ENCODE data around the gene SKIC2.
"Not testable (repeated sequence)": the region's sequence is repeated elsewhere in the genome, so short reads cannot be mapped to it uniquely, and the experiment has no call there.

SKIC2 gene

DNA sequence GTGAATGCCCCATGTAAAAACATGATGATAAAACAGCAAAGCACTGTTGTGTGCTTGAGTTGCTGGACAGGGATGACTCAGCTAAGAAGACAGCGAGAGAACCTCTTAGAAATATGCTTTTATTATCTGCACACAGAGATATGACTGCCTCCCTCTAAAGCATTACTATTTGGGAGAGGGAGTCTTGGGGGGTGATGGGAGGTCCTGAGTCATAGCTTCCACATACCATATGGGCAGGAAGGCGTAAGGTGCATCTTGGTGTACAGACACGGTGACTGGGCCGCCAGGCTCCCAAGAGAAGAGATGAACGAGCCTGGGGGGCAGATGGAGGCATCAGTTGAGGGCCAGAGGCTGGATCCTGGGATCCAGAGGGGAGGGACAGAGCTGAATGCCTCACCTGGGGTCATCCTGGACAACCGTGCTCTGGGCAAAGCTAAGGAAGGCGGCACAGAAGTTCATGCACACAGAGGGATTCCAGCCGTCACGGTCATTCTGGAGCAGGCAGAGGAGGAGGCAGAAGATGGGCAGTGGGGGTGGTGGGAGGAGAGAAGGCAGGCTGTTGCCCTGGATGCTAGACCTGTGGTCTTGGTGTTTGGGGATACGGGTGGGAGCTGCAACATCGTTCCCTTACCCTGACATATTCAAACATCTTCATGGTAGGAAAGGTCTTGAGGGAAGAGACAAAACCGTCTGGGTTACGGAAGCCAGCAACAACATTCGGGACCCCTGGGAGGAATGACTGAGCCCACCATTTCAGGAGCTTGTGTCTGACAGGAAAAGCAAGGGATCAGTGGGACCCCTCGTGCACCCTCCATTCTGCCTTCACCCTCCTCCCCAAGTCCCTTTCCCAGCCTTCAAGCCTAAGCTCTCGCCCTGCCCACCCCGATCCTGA lies 11.0 kb downstream of the SKIC2 start:
- DNase-seq: no peak

DNA sequence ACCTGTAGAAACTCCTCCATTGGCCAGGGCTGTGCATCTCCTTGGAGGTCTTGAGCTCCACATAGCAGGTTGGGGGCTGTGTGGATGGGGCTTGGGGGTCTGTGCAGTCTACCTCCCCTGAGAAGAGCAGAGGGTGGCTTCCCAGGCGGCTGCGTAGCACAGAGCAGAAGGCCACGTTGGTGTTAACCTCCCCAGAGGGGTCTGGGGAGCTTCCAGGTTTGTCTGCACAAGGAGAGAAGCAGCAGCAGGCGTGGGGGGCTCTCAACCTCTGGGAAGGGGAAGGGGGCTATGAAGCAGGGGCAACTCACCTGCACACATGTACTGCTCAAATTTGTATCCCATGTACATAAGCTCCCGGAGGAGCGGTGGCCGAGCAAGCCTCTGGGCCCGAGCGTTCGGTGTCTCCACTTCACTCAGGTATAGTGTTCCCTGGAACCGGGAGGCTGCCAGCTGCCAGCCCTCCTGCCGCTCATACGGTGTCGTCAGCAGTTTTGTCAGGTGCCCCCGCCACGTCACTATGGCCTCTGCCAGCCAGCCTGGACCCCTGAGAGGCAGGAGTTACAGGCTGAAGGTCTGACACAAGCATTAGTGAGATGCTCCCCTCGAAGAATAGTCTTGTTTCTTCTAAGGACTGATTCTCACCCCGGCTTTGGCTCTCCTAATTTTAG lies 11.8 kb downstream of the SKIC2 start:
- DNase-seq: no peak

DNA sequence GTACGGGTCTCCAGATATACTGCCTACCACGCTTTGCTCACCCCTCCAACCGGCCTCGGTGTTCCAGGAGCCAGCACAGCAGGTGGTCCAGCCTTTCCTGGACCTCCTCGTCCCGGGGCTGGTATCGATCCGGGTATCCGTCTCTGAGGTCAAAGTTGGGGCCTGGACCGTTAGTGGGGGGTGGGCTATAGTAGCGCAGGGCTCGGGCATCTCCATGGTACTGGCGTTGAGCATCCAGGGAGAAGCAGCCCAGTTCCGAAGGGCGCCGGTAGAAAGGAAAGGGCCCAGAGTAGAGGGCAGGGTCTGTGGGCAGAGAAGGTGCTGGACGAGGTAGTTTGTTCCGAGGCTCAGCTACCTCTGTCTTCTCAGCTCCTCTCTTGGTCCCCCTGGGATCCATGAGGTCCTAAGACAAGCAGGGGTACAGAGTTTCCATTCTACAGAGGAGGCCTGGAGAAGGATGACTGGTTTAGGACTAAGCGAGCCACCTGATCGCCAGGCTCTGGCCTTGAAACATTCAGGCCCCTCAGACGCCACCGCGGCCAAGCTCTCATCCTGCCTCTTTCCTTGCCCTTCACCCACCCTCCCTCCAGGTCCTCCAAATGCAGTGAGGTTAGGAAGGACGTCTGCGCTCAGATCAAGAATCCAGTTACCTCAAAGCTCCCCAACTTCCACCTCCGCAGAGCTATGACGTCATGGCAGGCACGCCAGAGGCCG lies 12.5 kb downstream of the SKIC2 start:
- no peak for DNase-seq

DNA sequence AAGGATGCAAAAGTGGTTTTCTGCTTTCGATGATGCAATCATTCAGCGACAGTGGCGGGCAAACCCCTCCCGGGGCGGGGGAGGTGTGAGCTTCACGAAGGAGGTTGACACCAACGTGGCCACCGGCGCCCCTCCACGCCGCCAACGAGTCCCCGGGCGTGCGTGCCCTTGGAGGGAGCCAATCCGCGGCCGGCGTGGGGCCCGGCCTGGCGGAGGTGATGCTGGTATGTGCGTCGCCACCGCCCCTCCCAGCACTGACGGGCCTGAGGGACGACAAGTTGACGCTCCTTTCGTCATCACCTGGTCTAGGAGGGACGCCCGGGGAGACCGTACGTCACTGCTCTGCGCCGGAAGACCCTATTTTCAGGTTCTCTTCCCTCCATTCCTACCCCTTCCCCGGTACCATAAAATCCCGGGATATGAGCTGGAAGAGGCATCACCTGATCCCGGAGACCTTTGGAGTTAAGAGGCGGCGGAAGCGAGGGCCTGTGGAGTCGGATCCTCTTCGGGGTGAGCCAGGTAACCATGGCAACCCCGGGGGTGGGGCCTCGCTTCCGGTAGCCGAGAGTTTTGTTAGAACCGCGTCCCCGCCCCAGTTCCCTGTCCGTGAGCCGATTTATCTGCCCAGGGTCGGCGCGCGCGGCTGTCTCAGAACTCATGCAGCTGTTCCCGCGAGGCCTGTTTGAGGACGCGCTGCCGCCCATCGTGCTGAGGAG lies 13.2 kb downstream of the SKIC2 start, which contains the start of gene DXO:
DXO (minus strand) TSS at position 146 of the 716 bp plus-strand sequence. CDS start 463 bp downstream, outside the sequence.
- DNase-seq: peak; percentile 93 to 95

DNA sequence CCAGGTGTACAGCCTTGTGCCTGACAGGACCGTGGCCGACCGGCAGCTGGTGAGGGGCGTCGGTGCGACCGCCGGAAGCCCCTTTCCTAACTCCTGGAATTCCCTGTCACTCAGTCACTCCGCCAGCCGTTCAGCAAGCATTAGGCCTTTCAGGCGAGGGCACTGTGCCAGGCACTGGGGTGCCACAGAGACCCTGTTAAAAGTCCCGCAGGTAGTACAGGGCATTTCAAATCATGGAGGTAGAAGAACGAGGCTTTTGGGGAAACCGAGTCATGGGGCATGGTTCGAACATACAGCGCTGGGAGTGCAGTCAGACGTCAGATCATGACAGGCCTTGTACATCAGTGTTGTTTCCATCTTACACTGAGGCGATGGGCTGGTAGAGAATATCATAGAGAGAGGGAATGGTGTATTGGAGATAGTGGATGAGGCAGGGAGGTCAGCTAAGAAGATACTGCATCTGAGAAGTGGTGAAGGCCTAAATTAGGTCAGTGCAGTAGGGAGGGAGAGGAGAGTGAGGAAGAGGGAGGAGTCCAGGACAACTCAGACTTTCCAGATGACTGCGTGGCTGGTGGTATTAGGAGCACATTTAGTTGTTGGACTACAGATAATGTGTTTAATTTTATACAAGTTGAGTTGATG lies 13.9 kb downstream of the SKIC2 start:
- DNase-seq: no peak

DNA sequence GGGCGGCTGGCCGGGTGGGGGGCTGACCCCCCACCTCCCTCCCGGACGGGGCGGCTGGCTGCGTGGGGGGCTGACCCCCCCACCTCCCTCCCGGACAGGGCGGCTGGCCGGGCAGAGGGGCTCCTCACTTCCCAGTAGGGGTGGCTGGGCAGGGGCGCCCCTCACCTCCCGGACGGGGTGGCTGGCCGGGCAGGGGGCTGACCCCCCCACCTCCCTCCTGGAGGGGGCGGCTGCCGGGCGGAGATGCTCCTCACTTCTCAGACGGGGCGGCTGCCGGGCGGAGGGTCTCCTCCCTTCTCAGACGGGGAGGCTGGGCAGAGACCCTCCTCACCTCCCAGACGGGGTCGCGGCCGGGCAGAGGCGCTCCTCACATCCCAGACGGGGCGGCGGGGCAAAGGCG lies 17.1 kb downstream of the SKIC2 start:
- DNase-seq: not testable (repeated sequence)

DNA sequence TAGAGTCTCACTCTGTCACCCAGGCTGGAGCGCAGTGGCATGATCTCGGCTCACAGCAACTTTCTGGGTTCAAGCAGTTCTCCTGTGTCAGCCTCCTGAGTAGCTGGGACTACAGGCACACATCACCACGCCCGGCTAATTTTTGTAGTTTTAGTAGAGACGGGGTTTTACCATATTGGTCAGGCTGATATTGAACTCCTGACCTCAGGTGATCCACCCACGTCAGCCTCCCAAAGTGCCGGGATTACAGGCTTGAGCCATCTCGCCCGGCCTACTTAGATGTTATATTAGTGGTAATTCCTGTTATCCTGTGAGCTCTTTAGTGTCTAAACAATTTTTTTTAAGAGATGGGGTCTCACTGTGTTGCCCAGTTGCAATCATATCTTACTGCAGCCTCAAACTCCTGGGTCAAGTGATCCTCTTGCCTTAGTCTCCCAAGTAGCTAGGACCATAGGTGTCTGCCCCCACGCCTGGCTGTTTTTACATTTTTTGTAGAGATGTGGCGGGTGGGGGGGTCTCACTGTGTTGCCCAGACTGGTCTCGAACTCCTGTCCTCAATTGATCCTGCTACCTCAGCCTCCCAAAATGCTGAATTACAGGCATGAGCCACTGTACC lies 18.9 kb downstream of the SKIC2 start:
- DNase-seq: no peak

DNA sequence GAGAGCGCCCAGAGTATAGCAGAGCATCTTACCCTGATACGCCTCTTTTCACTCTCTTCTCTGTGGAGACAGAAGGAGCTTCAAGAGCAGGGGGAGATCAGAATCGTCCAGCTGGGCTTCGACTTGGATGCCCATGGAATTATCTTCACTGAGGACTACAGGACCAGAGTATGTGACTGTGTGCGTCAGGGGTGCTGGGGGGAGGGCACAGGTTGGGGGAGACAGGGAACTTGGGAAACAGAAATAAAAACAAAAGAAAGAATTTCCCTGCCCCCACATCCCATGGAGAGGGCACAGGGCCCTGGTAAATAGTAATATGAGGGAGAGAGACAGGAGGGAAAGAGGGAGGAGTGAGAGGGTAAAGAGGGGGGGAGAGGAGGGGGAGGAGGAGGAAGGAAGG lies 19.9 kb downstream of the SKIC2 start:
- DNase-seq: no peak

DNA sequence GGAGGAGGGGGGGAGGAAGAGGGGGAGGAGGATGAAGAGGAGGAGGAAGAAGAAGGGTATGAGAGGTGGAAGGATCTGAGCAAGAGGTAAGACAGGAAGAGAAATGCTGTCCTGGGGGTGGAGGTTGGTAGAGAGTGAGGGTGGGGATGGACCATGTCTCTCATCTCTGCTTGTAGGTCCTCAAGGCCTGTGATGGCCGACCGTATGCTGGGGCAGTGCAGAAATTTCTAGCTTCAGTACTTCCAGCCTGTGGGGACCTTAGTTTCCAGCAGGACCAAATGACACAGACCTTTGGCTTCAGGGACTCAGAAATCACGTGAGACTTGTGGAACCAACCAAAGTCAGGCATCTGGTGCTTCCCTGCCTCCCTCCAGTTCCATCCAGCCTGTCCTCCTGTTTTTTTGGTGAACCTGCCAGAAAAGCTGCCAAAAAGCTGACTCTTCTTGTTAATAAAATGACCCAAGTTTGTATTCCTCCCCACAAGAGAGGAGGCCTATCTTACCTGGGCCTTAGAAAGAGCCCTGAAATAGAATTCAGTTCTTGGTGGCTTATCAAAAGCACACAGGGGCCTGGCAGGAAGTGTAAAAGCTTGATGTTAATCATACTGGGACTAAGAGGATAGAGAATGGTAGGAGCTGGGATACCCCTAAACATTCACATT lies 20.4 kb downstream of the SKIC2 start:
- DNase-seq: no peak

DNA sequence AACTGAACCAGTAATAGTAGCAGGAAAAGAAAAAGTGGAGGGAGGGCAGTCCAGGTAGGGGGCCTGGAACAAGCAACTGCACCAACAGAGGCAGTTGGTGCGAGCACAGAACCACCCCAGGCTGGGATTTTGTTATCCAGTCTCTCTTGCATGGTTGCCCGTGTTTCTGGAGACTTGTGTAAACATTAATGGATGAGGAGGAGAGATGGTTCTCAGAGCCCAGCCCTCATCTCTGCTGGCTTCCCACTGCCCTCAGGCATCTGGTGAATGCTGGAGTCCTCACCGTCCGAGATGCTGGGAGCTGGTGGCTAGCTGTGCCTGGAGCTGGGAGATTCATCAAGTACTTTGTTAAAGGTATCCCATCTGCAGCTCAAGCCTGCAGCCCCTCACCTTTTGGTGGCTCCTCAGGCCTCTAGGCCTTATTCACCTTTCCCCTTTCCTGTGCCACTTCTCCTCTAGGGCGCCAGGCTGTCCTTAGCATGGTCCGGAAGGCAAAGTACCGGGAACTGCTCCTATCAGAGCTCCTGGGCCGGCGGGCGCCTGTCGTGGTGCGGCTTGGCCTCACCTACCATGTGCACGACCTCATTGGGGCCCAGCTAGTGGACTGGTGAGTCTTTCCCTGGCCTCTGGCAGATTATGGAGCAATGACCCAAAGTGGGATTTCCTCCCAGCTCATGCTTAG lies 21.4 kb downstream of the SKIC2 start:
- not testable (repeated sequence) for DNase-seq

DNA sequence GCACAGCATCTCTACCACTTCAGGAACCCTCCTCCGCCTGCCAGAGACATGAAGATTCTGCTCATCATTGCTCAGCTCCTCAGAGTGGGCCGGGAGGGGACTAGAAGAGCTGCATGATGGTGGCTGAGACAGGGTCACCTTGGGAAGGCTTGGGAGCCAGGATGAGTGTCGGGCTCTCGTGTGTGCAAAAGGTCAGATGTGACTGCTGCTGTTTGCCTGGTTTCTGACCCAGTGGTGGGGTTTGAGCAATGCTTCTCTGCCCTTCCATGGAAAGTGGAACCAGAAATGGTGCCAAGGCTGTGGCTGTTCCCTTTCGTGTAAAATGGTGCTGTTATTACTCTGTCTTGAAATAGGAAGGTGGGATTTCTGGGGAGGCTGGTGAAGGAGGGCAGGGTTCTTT lies 22.0 kb downstream of the SKIC2 start:
- not testable (repeated sequence) for DNase-seq

DNA sequence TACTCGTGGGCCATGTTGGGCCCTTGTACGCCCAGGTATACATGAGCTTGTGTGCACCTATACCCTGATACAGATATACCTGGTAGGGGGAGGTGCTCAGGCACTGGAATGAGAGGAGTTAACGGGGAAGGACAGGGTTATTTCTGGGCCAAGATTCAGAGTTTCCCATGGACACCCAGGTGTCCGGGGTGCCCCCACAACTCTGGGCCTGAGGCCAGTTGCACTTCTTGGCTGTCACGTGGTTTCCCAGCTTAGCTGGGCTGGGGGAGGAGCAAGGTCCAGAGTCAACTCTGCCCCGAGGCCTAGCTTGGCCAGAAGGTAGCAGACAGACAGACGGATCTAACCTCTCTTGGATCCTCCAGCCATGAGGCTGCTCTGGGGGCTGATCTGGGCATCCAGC lies 22.8 kb downstream of the SKIC2 start, which contains the start of gene C4A:
C4A (plus strand) TSS at position 314 of the 400 bp plus-strand sequence; CDS start at position 365, 51 bp downstream.
- DNase-seq: not testable (repeated sequence)

DNA sequence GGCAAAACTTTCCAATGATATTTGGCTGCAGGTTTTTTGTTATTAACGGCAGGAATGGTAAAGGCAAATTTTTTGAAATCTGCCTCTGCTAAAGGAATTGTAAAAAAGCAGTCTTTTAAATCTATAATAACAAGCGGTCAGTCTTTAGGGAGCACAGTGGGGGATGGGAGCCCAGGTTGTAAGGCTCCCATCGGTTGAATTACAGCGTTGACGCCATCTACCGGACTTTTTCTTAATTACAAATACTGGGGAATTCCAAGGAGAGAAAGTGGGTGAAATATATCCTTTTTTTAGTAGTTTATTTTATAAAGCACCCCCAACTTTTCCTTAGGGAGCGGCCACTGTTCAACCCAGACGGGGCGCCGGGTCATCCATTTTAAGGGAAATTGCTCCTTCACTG lies 30.4 kb downstream of the SKIC2 start:
- DNase-seq: not testable (repeated sequence)

DNA sequence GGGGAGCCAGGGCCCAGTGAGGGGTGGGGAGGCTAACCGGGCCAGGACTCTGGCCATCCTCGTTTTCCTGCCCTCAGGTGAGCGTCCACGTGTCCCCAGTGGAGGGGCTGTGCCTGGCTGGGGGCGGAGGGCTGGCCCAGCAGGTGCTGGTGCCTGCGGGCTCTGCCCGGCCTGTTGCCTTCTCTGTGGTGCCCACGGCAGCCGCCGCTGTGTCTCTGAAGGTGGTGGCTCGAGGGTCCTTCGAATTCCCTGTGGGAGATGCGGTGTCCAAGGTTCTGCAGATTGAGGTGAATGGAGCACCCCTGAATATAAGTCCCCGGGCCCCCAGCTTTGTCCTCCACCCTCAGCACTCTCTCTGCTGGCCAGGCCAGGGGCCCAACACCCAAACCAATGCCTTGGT lies 35.4 kb downstream of the SKIC2 start:
- DNase-seq: not testable (repeated sequence)

DNA sequence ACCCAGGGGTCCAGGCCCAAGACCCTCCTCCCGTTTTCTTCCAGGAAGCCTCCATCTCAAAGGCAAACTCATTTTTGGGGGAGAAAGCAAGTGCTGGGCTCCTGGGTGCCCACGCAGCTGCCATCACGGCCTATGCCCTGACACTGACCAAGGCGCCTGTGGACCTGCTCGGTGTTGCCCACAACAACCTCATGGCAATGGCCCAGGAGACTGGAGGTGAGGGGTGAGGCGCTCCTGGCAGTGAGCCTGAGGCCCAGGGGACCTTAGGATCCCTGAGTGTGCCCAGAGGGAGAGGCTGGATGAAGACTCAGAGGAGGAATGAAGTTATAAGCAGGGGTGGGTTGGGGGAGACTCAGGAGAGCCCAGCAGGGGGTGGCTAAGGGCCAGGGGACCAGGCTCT lies 37.4 kb downstream of the SKIC2 start:
- DNase-seq: not testable (repeated sequence)

DNA sequence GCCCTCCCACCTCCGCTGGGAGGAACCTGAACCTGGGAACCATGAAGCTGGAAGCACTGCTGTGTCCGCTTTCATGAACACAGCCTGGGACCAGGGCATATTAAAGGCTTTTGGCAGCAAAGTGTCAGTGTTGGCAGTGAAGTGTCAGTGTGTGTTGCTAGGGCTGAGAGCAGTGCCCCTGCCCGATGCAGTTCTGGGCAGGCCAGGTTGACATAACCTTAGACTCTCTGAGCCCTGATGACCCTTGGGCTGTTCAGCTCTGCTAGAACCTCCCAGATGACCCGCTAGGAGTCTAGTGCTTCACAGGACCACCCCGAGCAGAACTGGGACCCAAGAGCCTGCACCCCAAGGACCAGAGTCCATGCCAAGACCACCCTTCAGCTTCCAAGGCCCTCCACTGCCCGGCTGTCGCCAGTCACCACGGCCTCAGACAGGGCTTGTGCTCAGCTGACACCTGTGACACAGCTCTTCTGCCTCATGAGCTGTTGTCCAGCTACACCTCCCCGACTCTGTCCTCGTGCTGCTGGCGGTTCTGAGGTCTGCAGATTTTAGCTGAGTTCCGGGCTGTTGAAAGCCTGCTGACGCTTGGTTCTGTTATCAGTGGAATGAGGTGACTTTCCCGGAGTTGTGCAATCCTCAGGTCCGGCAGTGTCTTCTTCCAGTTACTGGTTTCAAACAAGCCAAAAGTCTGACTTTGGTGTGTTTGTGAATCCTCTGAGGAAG lies 43.7 kb downstream of the SKIC2 start:
- DNase-seq: not testable (repeated sequence)

DNA sequence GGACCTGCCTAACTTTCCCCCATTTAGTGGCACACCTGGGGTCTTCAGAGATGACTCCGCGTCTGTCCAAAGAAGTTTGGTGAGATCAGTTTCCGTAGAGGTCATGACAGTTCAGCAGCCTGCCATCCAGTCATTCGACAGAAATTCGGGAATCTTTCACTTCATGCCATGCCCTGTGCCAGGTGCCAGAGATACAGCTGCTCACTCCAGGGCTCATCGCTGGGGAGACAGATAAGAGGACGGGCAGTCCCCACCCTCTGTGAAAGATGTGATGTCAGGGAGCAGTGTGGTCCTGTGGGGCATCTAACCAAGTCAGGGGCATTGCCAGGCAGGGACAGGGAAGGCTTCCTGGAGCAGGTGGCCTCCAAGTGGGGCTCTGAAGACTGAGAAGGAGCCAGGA lies 44.3 kb downstream of the SKIC2 start:
- not testable (repeated sequence) for DNase-seq

DNA sequence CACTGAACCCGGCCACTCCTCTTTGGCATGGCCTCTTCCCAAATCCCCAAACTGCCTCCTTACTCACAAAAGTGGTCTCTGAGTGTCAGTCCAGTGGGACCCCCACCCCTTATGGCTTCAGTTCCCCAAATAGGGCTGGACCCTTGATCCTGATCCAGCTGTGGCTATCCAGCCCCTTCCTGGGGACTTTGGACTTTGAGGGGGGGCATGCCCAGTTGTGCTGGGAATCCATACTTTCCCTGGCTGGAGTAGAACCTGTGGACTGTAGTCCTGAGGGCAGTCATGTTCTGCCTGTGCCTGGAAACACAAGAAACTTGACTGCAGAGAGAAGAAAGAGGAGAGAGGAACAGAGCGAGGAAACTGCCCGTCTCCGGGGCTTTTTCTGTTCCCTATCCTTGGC lies 45.4 kb downstream of the SKIC2 start:
- not testable (repeated sequence) for DNase-seq

DNA sequence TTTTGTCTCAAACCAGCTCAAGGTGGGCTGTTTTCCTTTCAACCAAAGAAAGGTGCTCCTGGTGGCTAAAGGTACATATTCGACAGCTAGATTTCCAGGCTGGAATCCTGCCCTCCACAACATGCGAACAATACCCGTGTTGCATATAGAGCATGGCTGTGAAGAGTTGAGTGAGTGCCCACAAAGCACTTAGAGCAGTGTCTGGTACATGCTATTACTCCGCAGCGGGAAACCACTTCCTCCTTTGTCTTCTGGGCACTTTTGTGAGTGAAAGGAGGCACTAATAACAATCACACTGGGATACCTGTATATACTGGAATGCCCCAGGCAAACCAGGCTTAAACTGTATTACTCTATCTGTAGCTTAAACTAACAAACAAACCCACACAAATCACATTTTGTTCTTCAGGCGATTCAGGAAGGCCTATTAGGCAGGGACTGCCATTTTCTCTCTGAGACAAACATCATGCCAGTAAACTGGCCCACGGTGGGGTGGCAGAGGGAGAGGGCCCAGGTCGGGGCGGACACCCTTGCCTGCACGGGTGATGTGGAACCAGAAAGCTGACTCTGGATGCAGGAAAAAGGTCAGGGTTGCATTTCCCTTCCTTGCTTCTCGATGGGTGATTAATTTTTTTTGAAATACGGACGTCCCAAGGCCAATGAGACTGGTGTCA lies 46.0 kb downstream of the SKIC2 start:
- DNase-seq: not testable (repeated sequence)
